GM12878 (cell line): ENCODE data around the gene SLC37A3. TPM values are rescaled to one million over a fixed set of nuclear protein-coding genes. Genes with fewer than 3 reads are reported as not detected.

Source experiments
- ATAC-seq: fragments of 200-7000 bp; cut with Tn5 transposase; 3 replicates; pipeline ENCODE4 v1.9.1; 2020; ENCODE audit warnings: mild to moderate bottlenecking, moderate library complexity
- BruUV-seq: library from RNA; stranded (reverse); fragments of 400-500 nt; replicated peaks from 2 replicates; lab custom pipeline; 2021; lab: Mats Ljungman, UMichigan
- CTCF ChIA-PET: fragments of 300-600 bp; sonication (Branson Sonifier 250); formaldehyde crosslinking; extraction: SDS; loops from one replicate; lab custom pipeline; 2021; ENCODE audit warnings: inconsistent platforms; lab: Yijun Ruan, JAX
- POLR2A ChIA-PET: fragments of 350-600 bp; formaldehyde crosslinking; extraction: SDS; loops from one replicate; lab custom pipeline; 2021; ENCODE audit warnings: inconsistent platforms; lab: Charles Lee
- RAD21 ChIA-PET: fragments of 300-600 bp; sonication (Branson Sonifier 250); formaldehyde crosslinking; loops from one replicate; lab custom pipeline; 2023; ENCODE audit warnings: antibody characterized with exemption; ENCODE audit not compliant: unreplicated experiment; lab: Charles Lee
- SMC1A ChIA-PET: fragments of 300-600 bp; sonication (Branson Sonifier 250); formaldehyde crosslinking; loops from one replicate; lab custom pipeline; 2023; ENCODE audit not compliant: unreplicated experiment, uncharacterized antibody; lab: Charles Lee
- DNase-seq: peaks from one replicate; pipeline ENCODE4 v3.0.0-alpha.2; 2011; ENCODE audit warnings: low read depth, low spot score
- FAIRE-seq: peaks from 3 replicates; lab custom pipeline; 2011; peaks lifted over from hg19 to GRCh38; lab: Jason Lieb, UNC
- H2AFZ ChIP-seq: 2 replicates; pipeline ENCODE4 v1.6.0; 2011; ENCODE audit warnings: low read depth, low read length, control low read depth; ENCODE audit not compliant: control insufficient read depth
- H3K27ac ChIP-seq: 2 replicates; pipeline ENCODE4 v1.5.1; 2011; ENCODE audit warnings: control low read depth; ENCODE audit not compliant: control insufficient read depth, insufficient read depth
- H3K27me3 ChIP-seq, 2 experiments: replicated peaks in 1 of 2; 2 replicates each; pipeline versions ENCODE4 v1.6.0 to v1.6.1; 2011; ENCODE audit warnings: low read length in 1 of 2; ENCODE audit not compliant: control insufficient read depth in 2 of 2, insufficient read depth in 2 of 2
- H3K36me3 ChIP-seq, 2 experiments: 2 replicates each; pipeline ENCODE4 v1.5.1; 2011; ENCODE audit warnings: low read length in 1 of 2; ENCODE audit not compliant: control insufficient read depth in 2 of 2, insufficient read depth in 2 of 2
- H3K4me1 ChIP-seq: 2 replicates; pipeline ENCODE4 v1.6.1; 2011; ENCODE audit warnings: mild to moderate bottlenecking, low read length, moderate library complexity, mixed read lengths; ENCODE audit not compliant: control insufficient read depth, insufficient read depth
- H3K4me2 ChIP-seq: 2 replicates; pipeline ENCODE4 v1.6.0; 2011; ENCODE audit warnings: control low read depth; ENCODE audit not compliant: control insufficient read depth, insufficient read depth
- H3K4me3 ChIP-seq: fragments of 200-600 bp; sonication (generic); 2 replicates; pipeline ENCODE4 v1.5.1; 2016
- H3K79me2 ChIP-seq: 2 replicates; pipeline ENCODE4 v1.6.0; 2011; ENCODE audit warnings: low read length; ENCODE audit not compliant: control insufficient read depth, insufficient read depth
- H3K9ac ChIP-seq: 2 replicates; pipeline ENCODE4 v1.8.0; 2011; ENCODE audit warnings: low read length, control low read depth, mixed read lengths; ENCODE audit not compliant: control insufficient read depth, insufficient read depth
- H3K9me3 ChIP-seq: replicated peaks from 3 replicates; pipeline ENCODE4 v1.5.1; 2011; ENCODE audit warnings: mild to moderate bottlenecking, low read length; ENCODE audit not compliant: control insufficient read depth, insufficient read depth
- H4K20me1 ChIP-seq: 2 replicates; pipeline ENCODE4 v1.6.0; 2011; ENCODE audit not compliant: control insufficient read depth, insufficient read depth
- HDAC6 ChIP-seq: fragments of 200-600 bp; sonication (generic); IDR thresholded peaks from one replicate; pipeline ENCODE4 v1.8.0; 2017; ENCODE audit warnings: antibody characterized with exemption; ENCODE audit not compliant: unreplicated experiment
- HSF1 ChIP-seq: fragments of 150-350 bp; IDR thresholded peaks from 2 replicates; pipeline ENCODE4 v1.6.1; 2014; ENCODE audit warnings: mild to moderate bottlenecking, low read depth, low read length
- MYB ChIP-seq: fragments of 150-350 bp; IDR thresholded peaks from 2 replicates; pipeline ENCODE4 v1.6.1; 2014; ENCODE audit warnings: mild to moderate bottlenecking, low read depth, low read length, borderline replicate concordance
- ZBED1 ChIP-seq: IDR thresholded peaks from 2 replicates; pipeline ENCODE4 v1.6.1; 2016; ENCODE audit warnings: borderline replicate concordance
- WGBS: methylation state at CpG from one replicate; pipeline ENCODE4 v1.1.6; 2016; ENCODE audit warnings: low lambda C conversion rate; ENCODE audit not compliant: insufficient replicate concordance, insufficient coverage; ENCODE audit errors: missing lambda C conversion rate; 5-methylcytosine and 5-hydroxymethylcytosine counted together
- in situ Hi-C: fragments of 300-500 bp; cut with MboI; formaldehyde crosslinking; loops from 9 replicates; pipeline ENCODE4 v1.14.3; 2018; ENCODE audit warnings: mixed read lengths
- intact Hi-C: fragments of 100-400 bp; cut with micrococcal nuclease; formaldehyde crosslinking; loops from one replicate; pipeline ENCODE4 v1.14.2; 2022; ENCODE audit not compliant: unreplicated experiment
- polyA plus RNA-seq, 11 experiments: library from polyadenylated mRNA; depleted of rRNA in 4 of 11; unstranded in 6 of 11; stranded (reverse) in 5 of 11; fragments of >200 nt; fragmentation: Nextera tagmentation in 4 of 11; fragmentation: Illumina TruSeq in 1 of 11; extraction: Ambion mirVana in 4 of 11; extraction: Trizol in 1 of 11; gene quantifications; 1 replicate in 1 of 11; 2 replicates in 10 of 11; pipeline versions ENCODE4 v1.2.1 to v1.2.3, GENCODE V29; 2011 to 2016; ENCODE audit warnings: inconsistent platforms in 2 of 11, missing spikeins in 2 of 11, low read depth in 1 of 11
- total RNA-seq, 4 experiments: library from RNA; depleted of rRNA in 3 of 4; stranded (reverse); fragments of >200 nt in 3 of 4; fragmentation: Illumina TruSeq in 1 of 4; extraction: Trizol in 1 of 4; gene quantifications; 2 replicates each; pipeline versions ENCODE4 v1.2.1 to v1.2.3, GENCODE V29; 2013 to 2021
- TF ChIP-seq, protein P1 (sequence below): IDR thresholded peaks from 2 replicates; pipeline ENCODE4 v1.6.1; 2011; ENCODE audit warnings: borderline replicate concordance, low read depth, mild to moderate bottlenecking, moderate library complexity, mixed read lengths, low read length; ENCODE audit not compliant: insufficient read depth; ENCODE audit errors: extremely low read length
- TF ChIP-seq, protein P2 (sequence below): fragments of 450-650 bp; IDR thresholded peaks from 2 replicates; pipeline ENCODE4 v1.6.1; 2017; ENCODE audit warnings: mild to moderate bottlenecking, moderate library complexity

SLC37A3 gene
- total and polyA plus RNA-seq, 10 of the 15 experiments (the other 5 are each of a cell fraction or from before 2014, with no cell fraction given) = 3.7 to 13.6 (median 11.0) TPM

DNA sequence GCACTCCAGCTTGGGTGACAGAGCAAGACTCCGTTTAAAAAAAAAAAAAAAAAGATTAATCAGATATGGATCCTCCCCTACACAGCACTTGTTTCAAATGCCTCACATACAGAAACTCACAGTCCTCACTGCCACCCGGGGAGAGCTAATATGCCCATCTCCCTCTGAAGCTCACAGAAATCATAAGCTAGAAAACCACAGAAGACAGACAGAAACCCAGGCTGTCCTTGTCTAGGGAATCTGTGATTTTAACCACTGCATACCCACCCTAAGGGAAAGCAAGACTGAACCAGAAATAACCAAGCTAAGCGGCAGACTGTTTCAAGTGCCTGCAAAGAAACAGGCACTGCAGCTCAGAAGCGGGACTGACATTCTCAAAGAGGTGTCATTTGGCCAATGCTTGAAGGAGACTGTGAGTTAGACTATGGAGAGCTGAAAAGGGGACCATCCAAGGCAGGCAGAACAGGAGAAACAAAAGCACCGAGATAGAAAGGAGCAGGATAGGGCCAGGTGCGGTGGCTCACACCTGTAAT, 37.6 kb downstream of the SLC37A3 start:
- in situ Hi-C loops = no loop called here
- no peak for DNase-seq
- Histone ChIP-seq H3K27me3 (no peaks in the 10 kb centered on the region), H3K9me3 (no peaks in the 10 kb centered on the region), H3K36me3 (no peaks in the 10 kb centered on the region; a peak in 1 of 4 replicates), H3K27ac (no peak overlapping the region), H3K79me2 (no peaks in the 10 kb centered on the region), H3K4me3 (no peak overlapping the region), H4K20me1 (no peaks in the 10 kb centered on the region), H2AFZ (no peak overlapping the region), H3K4me1 (peaks cover 4% of the 10 kb centered on the region), H3K4me2 (no peak overlapping the region), H3K9ac (no peak overlapping the region)
- no peak for FAIRE-seq
- ChIA-PET CTCF (interaction anchor here (0.6 to 0.8 kb wide), 2 partner anchors 46 to 352 kb away, joined by 3 read pairs; no protein-coding TSS in a partner anchor), RAD21 (no interaction called here), POLR2A (interaction anchor here (0.6 to 0.8 kb wide), 2 partner anchors 17 to 82 kb away, joined by 3 read pairs; no protein-coding TSS in a partner anchor), SMC1A (no interaction called here)
- 55% methylated on average over 4 of the region's 6 CpGs for WGBS
- TF ChIP-seq, protein P1, sequence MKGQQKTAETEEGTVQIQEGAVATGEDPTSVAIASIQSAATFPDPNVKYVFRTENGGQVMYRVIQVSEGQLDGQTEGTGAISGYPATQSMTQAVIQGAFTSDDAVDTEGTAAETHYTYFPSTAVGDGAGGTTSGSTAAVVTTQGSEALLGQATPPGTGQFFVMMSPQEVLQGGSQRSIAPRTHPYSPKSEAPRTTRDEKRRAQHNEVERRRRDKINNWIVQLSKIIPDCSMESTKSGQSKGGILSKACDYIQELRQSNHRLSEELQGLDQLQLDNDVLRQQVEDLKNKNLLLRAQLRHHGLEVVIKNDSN = no peak
- no peak for TF ChIP-seq HDAC6
- TF ChIP-seq, protein P2, sequence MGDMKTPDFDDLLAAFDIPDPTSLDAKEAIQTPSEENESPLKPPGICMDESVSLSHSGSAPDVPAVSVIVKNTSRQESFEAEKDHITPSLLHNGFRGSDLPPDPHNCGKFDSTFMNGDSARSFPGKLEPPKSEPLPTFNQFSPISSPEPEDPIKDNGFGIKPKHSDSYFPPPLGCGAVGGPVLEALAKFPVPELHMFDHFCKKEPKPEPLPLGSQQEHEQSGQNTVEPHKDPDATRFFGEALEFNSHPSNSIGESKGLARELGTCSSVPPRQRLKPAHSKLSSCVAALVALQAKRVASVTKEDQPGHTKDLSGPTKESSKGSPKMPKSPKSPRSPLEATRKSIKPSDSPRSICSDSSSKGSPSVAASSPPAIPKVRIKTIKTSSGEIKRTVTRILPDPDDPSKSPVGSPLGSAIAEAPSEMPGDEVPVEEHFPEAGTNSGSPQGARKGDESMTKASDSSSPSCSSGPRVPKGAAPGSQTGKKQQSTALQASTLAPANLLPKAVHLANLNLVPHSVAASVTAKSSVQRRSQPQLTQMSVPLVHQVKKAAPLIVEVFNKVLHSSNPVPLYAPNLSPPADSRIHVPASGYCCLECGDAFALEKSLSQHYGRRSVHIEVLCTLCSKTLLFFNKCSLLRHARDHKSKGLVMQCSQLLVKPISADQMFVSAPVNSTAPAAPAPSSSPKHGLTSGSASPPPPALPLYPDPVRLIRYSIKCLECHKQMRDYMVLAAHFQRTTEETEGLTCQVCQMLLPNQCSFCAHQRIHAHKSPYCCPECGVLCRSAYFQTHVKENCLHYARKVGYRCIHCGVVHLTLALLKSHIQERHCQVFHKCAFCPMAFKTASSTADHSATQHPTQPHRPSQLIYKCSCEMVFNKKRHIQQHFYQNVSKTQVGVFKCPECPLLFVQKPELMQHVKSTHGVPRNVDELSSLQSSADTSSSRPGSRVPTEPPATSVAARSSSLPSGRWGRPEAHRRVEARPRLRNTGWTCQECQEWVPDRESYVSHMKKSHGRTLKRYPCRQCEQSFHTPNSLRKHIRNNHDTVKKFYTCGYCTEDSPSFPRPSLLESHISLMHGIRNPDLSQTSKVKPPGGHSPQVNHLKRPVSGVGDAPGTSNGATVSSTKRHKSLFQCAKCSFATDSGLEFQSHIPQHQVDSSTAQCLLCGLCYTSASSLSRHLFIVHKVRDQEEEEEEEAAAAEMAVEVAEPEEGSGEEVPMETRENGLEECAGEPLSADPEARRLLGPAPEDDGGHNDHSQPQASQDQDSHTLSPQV = no peak
- no peak for TF ChIP-seq ZBED1
- TF ChIP-seq HSF1 = no peak
- TF ChIP-seq MYB = no peak
- no peak for ATAC-seq
- no TSS peak for BruUV-seq
- intact Hi-C loops = no loop called here
